ENCODE measurements around the gene TRANK1. TPM values are rescaled to one million over a fixed set of nuclear protein-coding genes. Genes with fewer than 3 reads are reported as not detected.

Gene TRANK1
- total RNA-seq, 2 donors from 2014 or later = 9.0 to 20.1 TPM

DNA sequence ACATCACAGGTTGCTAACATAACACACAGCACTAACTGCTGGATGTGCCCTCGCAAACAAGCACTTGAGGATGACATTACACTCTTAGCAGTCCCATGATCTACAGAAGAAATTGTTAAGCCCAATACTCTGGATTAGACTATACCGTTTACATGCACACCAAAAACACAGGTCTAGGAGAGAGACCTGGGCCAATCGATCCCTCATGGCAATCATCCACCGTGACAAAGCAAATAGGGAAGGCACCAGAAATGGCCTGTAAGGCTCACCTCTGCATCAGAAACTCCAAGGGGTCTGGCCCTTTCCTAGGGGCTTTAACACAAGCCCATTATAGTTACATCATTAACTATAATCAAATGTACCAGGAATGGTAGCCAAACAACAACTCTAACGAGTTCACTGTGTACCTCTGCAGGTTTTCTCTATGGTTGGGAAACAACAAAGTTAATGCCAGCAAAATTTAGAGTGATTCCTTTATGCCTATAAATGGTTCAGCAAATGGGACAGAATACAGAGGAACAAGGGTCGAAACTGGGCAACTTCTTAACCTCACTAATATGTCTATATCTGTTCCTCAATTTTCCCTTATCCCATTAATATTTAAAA is 18.5 kb downstream of the TRANK1 start:
- Mint-ChIP-seq H3K27ac (no peak overlapping the region), H3K4me1 (peaks cover 15% of the 10 kb centered on the region), H3K9me3 (peaks cover 6% of the 10 kb centered on the region), H3K27me3 (ENCODE audit: insufficient read depth) (no peaks in the 10 kb centered on the region), H3K4me3 (no peak overlapping the region), H3K36me3 (ENCODE audit: low read depth) (no peaks in the 10 kb centered on the region)
- Histone ChIP-seq H3K4me1 (ENCODE audit: control insufficient read depth, insufficient read depth, low read length) (no peaks in the 10 kb centered on the region), H3K27ac (ENCODE audit: low read depth, low read length) (no peak overlapping the region), H3K9me3 (ENCODE audit: control insufficient read depth, low read length) (peaks cover 6% of the 10 kb centered on the region), H3K9ac (ENCODE audit: extremely low read depth, low read length, poor library complexity, severe bottlenecking) (no peak overlapping the region), H3K27me3 (ENCODE audit: control insufficient read depth, insufficient read depth, low read length, poor library complexity, severe bottlenecking) (no peaks in the 10 kb centered on the region), H3K36me3 (ENCODE audit: control insufficient read depth, insufficient read depth, low read length) (no peaks in the 10 kb centered on the region), H3K4me3 (ENCODE audit: low read length) (no peak overlapping the region)
- peak; percentile 5 for DNase-seq
- TF ChIP-seq, protein P1, sequence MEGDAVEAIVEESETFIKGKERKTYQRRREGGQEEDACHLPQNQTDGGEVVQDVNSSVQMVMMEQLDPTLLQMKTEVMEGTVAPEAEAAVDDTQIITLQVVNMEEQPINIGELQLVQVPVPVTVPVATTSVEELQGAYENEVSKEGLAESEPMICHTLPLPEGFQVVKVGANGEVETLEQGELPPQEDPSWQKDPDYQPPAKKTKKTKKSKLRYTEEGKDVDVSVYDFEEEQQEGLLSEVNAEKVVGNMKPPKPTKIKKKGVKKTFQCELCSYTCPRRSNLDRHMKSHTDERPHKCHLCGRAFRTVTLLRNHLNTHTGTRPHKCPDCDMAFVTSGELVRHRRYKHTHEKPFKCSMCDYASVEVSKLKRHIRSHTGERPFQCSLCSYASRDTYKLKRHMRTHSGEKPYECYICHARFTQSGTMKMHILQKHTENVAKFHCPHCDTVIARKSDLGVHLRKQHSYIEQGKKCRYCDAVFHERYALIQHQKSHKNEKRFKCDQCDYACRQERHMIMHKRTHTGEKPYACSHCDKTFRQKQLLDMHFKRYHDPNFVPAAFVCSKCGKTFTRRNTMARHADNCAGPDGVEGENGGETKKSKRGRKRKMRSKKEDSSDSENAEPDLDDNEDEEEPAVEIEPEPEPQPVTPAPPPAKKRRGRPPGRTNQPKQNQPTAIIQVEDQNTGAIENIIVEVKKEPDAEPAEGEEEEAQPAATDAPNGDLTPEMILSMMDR (conservative IDR thresholded peaks at IDR 0.05) = no peak
- WGBS, 2 experiments (ENCODE audit: insufficient coverage in 1 of 2, insufficient read length in 1 of 2) = 92 to 95% methylated on average over 4 to 6 of the region's 6 CpGs

GRCh38 chr3:36924744-36925521 is 19.9 kb downstream of the TRANK1 start:
- TF ChIP-seq, protein P1 (conservative IDR thresholded peaks at IDR 0.05) = no peak
- Mint-ChIP-seq H3K36me3 (ENCODE audit: low read depth) (no peaks in the 10 kb centered on the region), H3K27me3 (ENCODE audit: insufficient read depth) (no peaks in the 10 kb centered on the region), H3K4me3 (peak overlapping the region; percentile 27), H3K4me1 (peaks cover 15% of the 10 kb centered on the region), H3K9me3 (peaks cover 14% of the 10 kb centered on the region), H3K27ac (no peak overlapping the region)
- no peaks in the 10 kb centered on the region for H3K36me3 ChIP-seq (ENCODE audit: control insufficient read depth, insufficient read depth, low read length)
- DNase-seq = peak; percentile 55
- H3K27ac ChIP-seq (ENCODE audit: low read depth, low read length) = no peak overlapping the region
- 60 to 82% methylated on average over 1 of the region's 2 CpGs for WGBS, 2 experiments (ENCODE audit: insufficient coverage in 1 of 2, insufficient read length in 1 of 2)
- no peaks in the 10 kb centered on the region for H3K4me1 ChIP-seq (ENCODE audit: control insufficient read depth, insufficient read depth, low read length)
- H3K4me3 ChIP-seq (ENCODE audit: low read length) = no peak overlapping the region
- H3K9ac ChIP-seq (ENCODE audit: extremely low read depth, low read length, poor library complexity, severe bottlenecking) = no peak overlapping the region
- H3K9me3 ChIP-seq (ENCODE audit: control insufficient read depth, low read length) = peaks cover 16% of the 10 kb centered on the region
- H3K27me3 ChIP-seq (ENCODE audit: control insufficient read depth, insufficient read depth, low read length, poor library complexity, severe bottlenecking) = no peaks in the 10 kb centered on the region

GRCh38 chr3:36923981-36924743 is 20.7 kb downstream of the TRANK1 start:
- H3K4me1 ChIP-seq (ENCODE audit: control insufficient read depth, insufficient read depth, low read length) = no peaks in the 10 kb centered on the region
- Mint-ChIP-seq H3K9me3 (peaks cover 14% of the 10 kb centered on the region), H3K27ac (no peak overlapping the region), H3K36me3 (ENCODE audit: low read depth) (no peaks in the 10 kb centered on the region), H3K27me3 (ENCODE audit: insufficient read depth) (no peaks in the 10 kb centered on the region), H3K4me3 (peak overlapping the region; percentile 27), H3K4me1 (peaks cover 15% of the 10 kb centered on the region)
- TF ChIP-seq, protein P1 (conservative IDR thresholded peaks at IDR 0.05) = no peak
- H3K27ac ChIP-seq (ENCODE audit: low read depth, low read length) = no peak overlapping the region
- no peak overlapping the region for H3K4me3 ChIP-seq (ENCODE audit: low read length)
- WGBS, 2 experiments (ENCODE audit: insufficient coverage in 1 of 2, insufficient read length in 1 of 2) = 82% methylated on average over 6 to 11 of the region's 11 CpGs
- no peak overlapping the region for H3K9ac ChIP-seq (ENCODE audit: extremely low read depth, low read length, poor library complexity, severe bottlenecking)
- no peak for DNase-seq
- H3K36me3 ChIP-seq (ENCODE audit: control insufficient read depth, insufficient read depth, low read length) = no peaks in the 10 kb centered on the region
- no peaks in the 10 kb centered on the region for H3K27me3 ChIP-seq (ENCODE audit: control insufficient read depth, insufficient read depth, low read length, poor library complexity, severe bottlenecking)
- peaks cover 16% of the 10 kb centered on the region for H3K9me3 ChIP-seq (ENCODE audit: control insufficient read depth, low read length)
